Activated CD8-positive, alpha-beta memory T cell treated with anti-CD3 and anti-CD28 coated beads for 36 hours (primary cell): ENCODE measurements around the gene TTBK1. TPM values are rescaled to one million over a fixed set of nuclear protein-coding genes. Genes with fewer than 3 reads are reported as not detected.

Source experiments
- CTCF ChIA-PET: fragments of 350-600 bp; sonication (Branson Sonifier 250); formaldehyde crosslinking; loops from one replicate; lab custom pipeline; 2021; ENCODE audit warnings: antibody characterized with exemption; lab: Charles Lee
- POLR2A ChIA-PET: fragments of 350-600 bp; sonication (Branson Sonifier 250); formaldehyde crosslinking; loops from one replicate; lab custom pipeline; 2021; ENCODE audit warnings: antibody characterized with exemption; lab: Charles Lee
- total RNA-seq, 2 experiments: library from RNA; stranded (reverse); gene quantifications; one replicate each; pipeline ENCODE4 v1.2.3, GENCODE V29; 2021

TTBK1 gene
- total RNA-seq, 2 experiments from 2014 or later, result 0.65 to 0.67 TPM

GRCh38 chr6:43307451-43308100 lies 64.3 kb downstream of the TTBK1 start:
- ChIA-PET POLR2A (interaction anchor here (0.7 to 1.3 kb wide), 2 partner anchors 31 to 78 kb away, joined by 3 to 4 read pairs; partner anchors contain the start of gene DNPH1), CTCF (interaction anchor here (0.9 to 1.7 kb wide), 6 partner anchors 8 to 199 kb away, joined by 3 to 5 read pairs (median 4); no protein-coding TSS in a partner anchor)

- POLR2A ChIA-PET, result interaction anchor here (0.7 to 1.3 kb wide), 2 partner anchors 30 to 79 kb away, joined by 3 to 4 read pairs; partner anchors contain the start of gene DNPH1
These were observed 65.1 kb downstream of the TTBK1 start, which contains the start of gene CRIP3 for GRCh38 chr6:43308101-43308989. Gene CRIP3 (minus strand): TSS chr6:43308826. CDS start chr6:43308792, 34 bp downstream.

DNA sequence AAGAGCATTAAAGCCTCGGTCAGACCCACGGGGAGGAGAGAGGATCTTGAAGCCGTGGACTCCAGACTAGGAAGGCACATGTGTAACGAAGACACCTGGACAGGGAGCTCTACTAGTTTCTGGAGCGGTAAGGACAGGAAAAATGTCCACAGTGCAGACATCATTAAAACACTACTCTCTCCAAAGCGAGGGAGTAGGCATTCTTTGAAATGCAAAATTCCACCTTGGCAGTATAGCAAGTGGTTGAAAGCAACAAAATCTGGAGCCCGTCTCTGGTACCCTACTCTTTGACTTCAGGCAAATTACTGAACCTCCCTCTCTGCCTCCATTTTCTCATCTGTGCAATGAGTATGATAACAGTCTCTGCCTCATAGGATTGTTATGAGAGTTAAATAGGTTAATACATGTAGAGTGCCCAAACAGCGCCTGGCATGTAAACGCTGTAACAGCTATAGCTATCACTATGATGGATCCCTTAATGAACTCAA lies 65.8 kb downstream of the TTBK1 start:
- ChIA-PET POLR2A (interaction anchor here (1.3 kb wide), 1 partner anchor 80 kb away, joined by 3 read pairs; the partner anchor contains the start of gene DNPH1), CTCF (interaction anchor here (1.0 to 1.7 kb wide), 6 partner anchors 9 to 198 kb away, joined by 3 to 5 read pairs (median 3); no protein-coding TSS in a partner anchor)

More at GRCh38 chr6:43308101-43308989, 65.1 kb downstream of the TTBK1 start, which contains the start of gene CRIP3:
- CTCF ChIA-PET, result interaction anchor here (0.9 to 1.7 kb wide), 7 partner anchors 9 to 198 kb away, joined by 3 to 5 read pairs (median 3); no protein-coding TSS in a partner anchor

- ChIA-PET POLR2A (no interaction called here), CTCF (no interaction called here)
These were observed 66.9 kb downstream of the TTBK1 start for GRCh38 chr6:43310134-43310533.

DNA sequence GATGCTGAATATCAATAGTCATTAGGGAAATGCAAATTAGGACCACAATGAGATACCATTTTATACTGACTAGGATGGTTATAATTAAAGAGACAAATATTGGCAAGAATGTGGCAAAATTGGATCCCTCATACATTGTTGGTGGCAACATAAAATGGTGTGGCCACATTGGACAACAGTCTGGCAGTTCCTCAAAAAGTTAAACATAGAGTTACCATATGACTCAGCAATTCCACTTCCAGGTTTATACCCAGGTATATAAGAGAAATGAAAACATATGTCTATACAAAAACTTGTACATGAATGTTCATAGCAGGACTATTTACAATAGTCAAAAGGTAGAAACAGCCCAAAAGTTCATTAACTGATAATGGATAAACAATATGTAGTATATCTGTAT lies 67.3 kb downstream of the TTBK1 start:
- CTCF ChIA-PET, result no interaction called here

GRCh38 chr6:43311666-43312065 lies 68.4 kb downstream of the TTBK1 start:
- POLR2A ChIA-PET, result interaction anchor here (0.6 kb wide), 1 partner anchor 865 kb away, joined by 3 read pairs; no protein-coding TSS in a partner anchor
- CTCF ChIA-PET, result interaction anchor here (0.8 kb wide), 1 partner anchor 30 kb away, joined by 3 read pairs; no protein-coding TSS in a partner anchor

More for the DNA sequence above, 67.3 kb downstream of the TTBK1 start:
- POLR2A ChIA-PET, result no interaction called here

- ChIA-PET CTCF (no interaction called here), POLR2A (no interaction called here)
These were observed 70.5 kb downstream of the TTBK1 start for GRCh38 chr6:43313813-43314212.

DNA sequence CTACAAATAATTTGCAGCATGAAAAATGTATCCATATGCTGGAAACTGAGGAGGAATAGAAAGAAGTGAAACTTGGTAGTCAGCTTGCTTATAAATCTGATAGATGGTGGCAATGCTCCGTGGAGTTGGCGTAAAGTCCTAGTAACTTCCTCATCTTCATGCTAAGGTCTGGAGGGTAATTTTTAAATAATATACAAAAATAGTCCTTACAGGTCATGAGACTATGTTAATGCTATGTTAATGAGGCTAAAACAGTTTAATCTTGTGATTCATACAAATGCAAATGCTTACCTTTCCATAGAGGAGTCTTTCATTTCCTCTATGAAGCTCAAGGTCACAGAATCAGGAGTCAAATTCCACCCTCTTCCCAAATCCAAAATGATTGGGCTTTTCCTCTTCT lies 74.7 kb downstream of the TTBK1 start:
- POLR2A ChIA-PET, result no interaction called here

DNA sequence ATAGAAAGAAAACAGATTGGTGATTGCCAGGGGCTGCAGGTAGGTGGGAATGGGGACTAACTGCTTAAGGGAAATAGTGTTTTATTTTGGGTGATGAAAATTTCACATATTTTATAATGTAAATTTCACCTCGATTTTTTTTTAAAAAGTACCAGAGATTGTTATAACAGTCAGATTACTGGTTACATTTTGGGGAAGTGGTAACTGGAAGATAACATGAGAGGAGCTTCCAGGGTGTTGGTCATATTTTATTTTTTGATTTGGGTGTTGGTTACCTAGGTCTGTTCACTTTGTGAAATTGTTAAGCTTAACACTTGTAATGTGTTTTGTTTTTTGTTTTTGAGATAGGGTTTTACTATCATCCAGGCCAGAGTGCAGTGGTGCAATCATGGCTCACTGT lies 82.6 kb downstream of the TTBK1 start:
- CTCF ChIA-PET, result no interaction called here
- POLR2A ChIA-PET, result no interaction called here

More for the DNA sequence above, 74.7 kb downstream of the TTBK1 start:
- CTCF ChIA-PET, result no interaction called here

DNA sequence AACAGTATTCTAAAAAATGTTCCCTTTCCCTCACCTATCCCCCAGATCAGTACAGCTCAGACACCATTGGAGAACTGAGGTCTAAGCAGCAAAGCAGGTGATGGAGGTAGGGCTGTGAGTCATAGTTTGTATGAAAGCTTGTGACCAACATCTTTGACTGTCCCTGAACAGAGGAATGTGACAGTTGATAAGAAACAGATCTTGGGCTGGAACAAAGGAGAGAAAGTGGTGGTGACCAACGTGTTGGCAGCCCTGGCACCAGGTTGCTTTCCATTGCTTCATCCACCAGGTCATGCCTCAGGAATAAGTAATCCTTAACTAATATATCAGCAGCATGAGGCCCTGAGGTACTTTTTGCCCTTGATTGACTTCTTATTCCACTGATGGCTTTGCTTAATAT lies 85.2 kb downstream of the TTBK1 start:
- ChIA-PET POLR2A (no interaction called here), CTCF (no interaction called here)

DNA sequence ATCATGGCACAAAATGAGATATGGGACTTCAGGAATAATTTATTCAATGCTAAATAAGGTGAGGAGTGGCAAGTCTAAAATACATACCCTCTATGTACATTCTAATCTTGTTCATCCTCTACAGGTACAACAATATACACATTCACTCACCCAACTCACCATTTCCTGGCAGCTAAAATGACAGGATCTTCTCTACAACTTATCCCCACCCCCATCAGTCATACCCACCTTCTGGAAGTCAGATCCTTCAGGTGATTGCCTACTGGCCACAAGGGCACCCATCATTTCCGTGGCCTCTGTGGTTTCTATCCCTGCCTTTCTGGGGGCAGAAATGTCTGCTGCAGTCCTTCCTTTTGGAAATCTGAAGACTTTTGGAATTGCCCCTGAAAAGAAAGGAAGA lies 88.2 kb downstream of the TTBK1 start:
- ChIA-PET CTCF (no interaction called here), POLR2A (no interaction called here)

- ChIA-PET POLR2A (no interaction called here), CTCF (no interaction called here)
These were observed 88.6 kb downstream of the TTBK1 start for GRCh38 chr6:43331891-43332290.

DNA sequence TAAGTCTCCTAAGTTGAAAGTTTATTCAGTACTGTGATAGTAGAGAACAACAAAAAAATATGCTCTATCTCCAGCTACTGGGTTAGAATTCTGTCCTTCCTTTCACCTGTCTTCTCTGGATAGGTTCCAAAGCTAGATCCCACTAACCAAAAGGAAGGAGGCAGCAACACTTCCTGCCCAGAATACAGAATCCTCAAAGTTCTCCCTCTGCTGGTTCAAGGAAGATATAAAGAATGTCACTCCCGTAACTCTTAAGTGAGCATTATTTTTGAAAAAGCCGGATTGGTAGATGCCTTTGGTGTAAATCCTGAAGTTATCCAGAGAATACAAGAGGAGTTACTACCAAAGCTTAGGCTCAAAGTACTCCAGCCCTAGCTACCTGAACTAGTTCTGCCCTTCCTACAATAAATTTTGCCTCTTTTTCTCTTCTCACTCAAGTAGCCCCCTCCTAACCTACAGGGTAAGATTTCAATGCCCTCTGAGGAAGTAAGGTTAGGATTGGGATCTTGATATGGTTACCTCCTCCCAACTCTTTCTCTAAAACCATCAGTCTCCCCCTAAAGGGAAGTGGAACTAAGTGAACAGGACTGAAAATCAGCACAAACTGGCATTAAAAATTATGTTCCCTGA lies 91.3 kb downstream of the TTBK1 start:
- ChIA-PET POLR2A (no interaction called here), CTCF (interaction anchor here (1.4 to 1.8 kb wide), 2 partner anchors 15 to 73 kb away, joined by 3 to 4 read pairs; no protein-coding TSS in a partner anchor)

- ChIA-PET POLR2A (no interaction called here), CTCF (interaction anchor here (1.4 to 1.8 kb wide), 2 partner anchors 14 to 74 kb away, joined by 3 to 4 read pairs; no protein-coding TSS in a partner anchor)
These were observed 92.2 kb downstream of the TTBK1 start for GRCh38 chr6:43335469-43335868.

DNA sequence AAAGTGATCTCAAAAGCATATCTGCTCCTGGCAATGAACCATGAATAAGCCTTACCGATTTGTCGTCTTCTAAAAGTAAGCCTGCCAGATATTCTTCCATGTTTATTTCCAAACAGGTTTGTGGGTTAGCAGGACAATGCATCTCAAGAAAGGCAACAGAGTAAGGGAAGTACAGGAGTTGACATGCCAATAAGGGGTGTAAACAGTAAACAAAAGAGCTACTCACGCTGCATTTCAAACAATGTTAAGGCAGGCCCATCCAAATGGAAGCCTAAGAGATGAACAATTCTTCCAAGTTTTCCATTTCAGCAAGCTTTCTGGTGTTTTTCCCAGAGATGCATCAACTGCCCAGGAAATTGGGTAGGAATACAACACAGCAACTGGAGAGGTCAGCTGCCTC lies 93.1 kb downstream of the TTBK1 start:
- ChIA-PET POLR2A (no interaction called here), CTCF (no interaction called here)
